ENCODE measurements around the gene ARL5C. TPM values are rescaled to one million over a fixed set of nuclear protein-coding genes. Genes with fewer than 3 reads are reported as not detected.
"Not testable (repeated sequence)": the region's sequence is repeated elsewhere in the genome, so short reads cannot be mapped to it uniquely, and the experiment has no call there.

ARL5C gene
- total RNA-seq, 1 donor: not detected

DNA sequence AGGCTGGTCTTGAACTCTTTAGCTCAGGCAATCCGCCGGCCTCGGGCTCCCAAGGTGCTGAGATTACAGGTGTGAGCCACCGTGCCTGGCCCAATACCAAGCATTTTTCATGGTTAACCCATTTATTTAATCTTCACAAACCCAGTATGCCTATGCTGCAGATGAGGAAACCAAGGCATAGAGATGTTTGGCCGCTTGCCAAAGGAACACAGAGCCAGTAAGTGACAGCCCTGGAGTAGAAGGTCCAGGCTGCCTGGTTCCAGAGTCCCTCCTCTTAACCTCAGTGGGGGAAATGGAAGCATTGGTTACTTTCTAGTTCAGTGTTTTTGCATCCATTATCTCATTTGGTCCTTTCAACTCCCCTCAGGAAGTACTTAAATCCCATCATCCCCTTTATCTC, 15.3 kb upstream of the ARL5C start:
- Histone ChIP-seq H3K4me3 (ENCODE audit: low read length) (no peak overlapping the region), H3K9me3 (ENCODE audit: low read depth, low read length) (no peaks in the 10 kb centered on the region), H3K27me3 (ENCODE audit: insufficient read depth, low read length) (no peaks in the 10 kb centered on the region), H3K4me1 (ENCODE audit: insufficient read depth, low read length) (no peaks in the 10 kb centered on the region)

DNA sequence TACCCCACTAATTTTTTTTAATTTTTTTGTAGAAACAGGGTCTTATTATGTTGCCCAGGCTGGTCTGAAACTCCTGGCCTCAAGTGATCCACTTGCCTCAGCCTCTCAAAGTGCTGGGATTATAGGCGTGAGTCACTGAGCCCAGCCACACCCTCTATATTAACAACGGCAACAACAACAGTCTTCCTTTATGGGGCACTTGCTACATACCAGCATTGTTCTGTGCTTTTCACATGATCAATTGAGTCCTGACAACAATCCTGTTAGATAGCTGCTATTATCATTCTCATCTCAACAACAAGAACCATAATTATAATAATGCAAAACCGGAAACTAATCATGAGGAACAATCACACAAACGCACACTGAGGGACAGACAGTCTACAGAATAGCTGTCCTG, 12.6 kb upstream of the ARL5C start:
- H3K9me3 ChIP-seq (ENCODE audit: low read depth, low read length): no peaks in the 10 kb centered on the region
- no peak overlapping the region for H3K4me3 ChIP-seq (ENCODE audit: low read length)
- H3K27me3 ChIP-seq (ENCODE audit: insufficient read depth, low read length): no peaks in the 10 kb centered on the region
- peaks cover 10% of the 10 kb centered on the region for H3K4me1 ChIP-seq (ENCODE audit: insufficient read depth, low read length)

DNA sequence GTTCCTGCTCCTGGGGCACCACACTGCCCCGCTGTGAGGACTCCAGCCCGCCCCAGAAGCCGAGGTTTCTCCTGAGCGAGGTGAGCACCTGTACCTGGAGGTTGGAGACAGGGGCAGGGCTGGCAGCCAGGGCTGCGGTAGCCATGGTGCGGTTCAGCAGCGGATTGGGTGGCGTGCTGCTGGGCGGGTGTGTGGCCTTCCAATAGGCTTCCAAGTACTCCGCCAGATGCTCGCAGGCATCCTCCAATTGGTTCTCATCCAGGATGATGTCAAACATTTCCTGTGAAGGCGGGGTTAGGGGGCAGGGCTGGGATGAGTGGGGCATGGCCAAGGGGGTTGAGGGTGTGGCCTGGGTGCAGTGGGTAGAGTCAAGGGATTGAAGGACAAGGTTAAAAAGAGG, 11.3 kb upstream of the ARL5C start:
- no peak overlapping the region for H3K4me3 ChIP-seq (ENCODE audit: low read length)
- H3K4me1 ChIP-seq (ENCODE audit: insufficient read depth, low read length): peaks cover 10% of the 10 kb centered on the region
- no peaks in the 10 kb centered on the region for H3K27me3 ChIP-seq (ENCODE audit: insufficient read depth, low read length)
- no peaks in the 10 kb centered on the region for H3K9me3 ChIP-seq (ENCODE audit: low read depth, low read length)

DNA sequence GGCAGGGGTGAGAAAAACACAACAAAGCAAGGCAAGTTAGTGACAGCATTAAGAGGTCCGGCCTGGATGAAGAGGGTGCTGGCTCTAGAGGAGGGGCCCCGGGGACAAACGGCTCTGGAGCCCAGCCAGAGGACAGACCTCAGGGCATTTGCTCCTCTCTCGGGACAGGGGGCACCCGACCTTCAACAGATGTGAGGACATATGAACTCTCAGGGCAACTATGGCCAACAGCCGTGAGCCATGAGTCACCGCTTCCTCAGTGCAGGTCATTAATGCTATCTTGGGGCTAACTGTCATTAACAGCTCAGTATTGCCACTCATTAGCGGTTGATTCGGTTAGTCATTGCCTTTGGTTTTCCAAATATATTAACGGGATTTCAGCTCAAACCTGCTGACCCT, 9.7 kb upstream of the ARL5C start:
- Histone ChIP-seq H3K9me3 (ENCODE audit: low read depth, low read length) (no peaks in the 10 kb centered on the region), H3K4me1 (ENCODE audit: insufficient read depth, low read length) (peaks cover 10% of the 10 kb centered on the region), H3K27me3 (ENCODE audit: insufficient read depth, low read length) (no peaks in the 10 kb centered on the region), H3K4me3 (ENCODE audit: low read length) (no peak overlapping the region)

DNA sequence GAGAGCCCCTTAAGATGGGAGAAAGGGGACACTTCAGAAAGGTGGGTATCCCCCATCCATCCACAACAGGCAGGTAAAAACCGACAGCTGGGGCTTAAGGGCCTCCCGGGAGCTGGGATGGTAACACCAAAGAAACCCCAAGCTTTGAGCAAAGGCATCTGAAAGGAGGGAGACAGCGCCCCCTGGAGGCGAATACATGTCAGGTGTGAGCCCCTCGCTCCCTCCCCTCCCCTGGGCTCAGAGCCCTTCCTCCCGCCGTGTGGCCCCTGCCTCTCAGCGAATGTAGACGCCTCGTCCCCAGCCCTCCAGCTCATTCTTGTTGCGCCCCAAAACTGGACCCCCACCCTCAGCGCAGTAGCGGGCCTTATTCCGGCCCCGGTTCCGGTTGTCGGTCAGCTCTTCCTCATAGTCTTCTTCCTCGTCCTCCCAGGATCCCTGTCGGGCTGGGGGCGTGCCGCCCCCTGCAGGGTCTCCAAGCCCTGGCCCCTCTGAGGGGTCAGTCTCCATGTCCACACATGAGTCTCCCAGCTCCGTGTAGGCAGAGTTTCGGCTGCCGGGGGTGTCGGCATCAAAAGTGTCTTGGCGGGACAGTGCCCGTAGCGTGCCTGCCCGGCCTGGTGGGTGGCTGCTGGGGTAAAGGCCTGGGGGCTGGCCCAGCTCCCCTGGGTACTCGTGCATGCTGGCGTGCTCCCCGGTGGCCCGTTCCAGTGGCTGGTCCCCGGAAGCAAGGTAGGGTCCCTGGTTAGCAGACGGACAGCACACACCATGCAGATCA, 9.1 kb upstream of the ARL5C start:
- Histone ChIP-seq H3K27me3 (ENCODE audit: insufficient read depth, low read length) (no peaks in the 10 kb centered on the region), H3K4me1 (ENCODE audit: insufficient read depth, low read length) (peaks cover 14% of the 10 kb centered on the region), H3K9me3 (ENCODE audit: low read depth, low read length) (no peaks in the 10 kb centered on the region), H3K4me3 (ENCODE audit: low read length) (no peak overlapping the region)

DNA sequence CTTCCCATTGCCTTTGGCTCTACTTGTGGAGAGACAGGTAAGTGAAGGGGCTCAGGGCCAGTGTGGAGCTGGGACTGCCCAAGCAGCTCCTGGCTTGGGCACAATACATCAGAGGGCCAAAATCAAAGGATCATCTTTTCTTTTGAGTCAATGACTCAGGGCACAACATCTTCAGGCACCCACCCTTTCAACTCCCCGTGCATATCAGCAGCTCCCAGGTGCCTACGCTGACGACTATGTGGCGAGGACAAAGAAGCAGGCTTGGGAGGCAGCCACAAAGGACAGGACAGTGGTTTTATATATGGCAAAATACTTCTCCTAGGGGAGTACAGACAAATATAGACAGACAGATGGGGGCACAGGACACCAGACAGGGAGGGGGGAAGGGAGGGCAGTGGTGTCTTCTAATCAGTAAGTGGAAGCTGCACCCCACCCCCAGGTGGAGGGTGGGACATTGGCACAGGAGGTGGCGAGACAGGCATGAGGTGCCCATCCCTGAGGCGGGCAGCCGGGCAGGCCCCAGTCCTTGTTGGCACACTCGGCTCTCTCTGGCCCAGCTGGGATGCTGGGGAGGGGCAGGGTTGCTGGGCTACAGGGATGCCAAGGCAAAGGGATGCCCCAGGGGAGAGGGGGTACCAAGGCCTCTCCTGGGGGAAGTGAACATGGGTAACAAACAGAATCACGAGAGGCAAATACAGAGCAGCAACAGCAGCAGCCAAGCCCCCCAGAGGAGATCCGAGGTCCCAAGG, 7.7 kb upstream of the ARL5C start:
- H3K4me1 ChIP-seq (ENCODE audit: insufficient read depth, low read length): peaks cover 25% of the 10 kb centered on the region
- no peaks in the 10 kb centered on the region for H3K27me3 ChIP-seq (ENCODE audit: insufficient read depth, low read length)
- H3K4me3 ChIP-seq (ENCODE audit: low read length): no peak overlapping the region
- no peaks in the 10 kb centered on the region for H3K9me3 ChIP-seq (ENCODE audit: low read depth, low read length)

DNA sequence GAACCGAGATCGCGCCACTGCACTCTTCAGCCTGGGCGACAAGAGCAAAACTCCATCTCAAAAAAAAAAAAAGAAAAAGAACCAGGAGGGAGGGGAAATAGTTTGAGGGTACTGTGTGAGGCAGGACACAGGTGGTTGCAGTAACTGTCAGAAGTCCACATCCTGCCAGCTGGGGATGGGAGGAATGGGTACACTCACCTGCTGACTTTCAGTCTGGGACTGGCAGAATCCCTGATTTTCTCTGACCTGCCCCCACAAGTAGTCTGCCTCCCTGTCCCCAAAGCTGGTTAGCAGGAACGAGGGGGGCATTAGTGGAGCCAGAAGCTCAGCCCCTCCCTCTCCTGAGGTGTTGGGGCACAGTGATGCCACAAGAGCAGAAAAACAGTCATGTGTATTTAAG, 7.1 kb upstream of the ARL5C start:
- Histone ChIP-seq H3K4me3 (ENCODE audit: low read length) (no peak overlapping the region), H3K4me1 (ENCODE audit: insufficient read depth, low read length) (peaks cover 28% of the 10 kb centered on the region), H3K27me3 (ENCODE audit: insufficient read depth, low read length) (no peaks in the 10 kb centered on the region), H3K9me3 (ENCODE audit: low read depth, low read length) (no peaks in the 10 kb centered on the region)

DNA sequence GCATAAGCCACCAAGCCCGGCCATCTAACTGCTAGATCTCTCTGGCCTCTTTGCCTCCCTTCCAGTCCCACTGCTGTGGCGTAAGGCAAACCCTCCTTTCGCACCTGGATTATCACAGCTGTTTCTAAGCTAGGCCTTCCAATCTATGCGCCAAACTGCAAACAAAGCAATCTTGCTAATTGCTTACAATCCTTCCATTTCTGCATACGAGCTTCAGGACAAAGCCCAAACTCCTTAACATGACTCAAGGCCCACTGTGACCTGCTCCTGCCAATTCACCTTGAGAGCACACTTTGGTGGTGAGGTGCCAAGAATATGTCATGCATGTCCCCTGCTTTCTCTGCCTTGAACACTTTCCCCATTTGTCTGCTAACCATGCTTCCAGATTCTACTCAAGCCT, 6.0 kb upstream of the ARL5C start:
- Histone ChIP-seq H3K4me3 (ENCODE audit: low read length) (no peak overlapping the region), H3K9me3 (ENCODE audit: low read depth, low read length) (no peaks in the 10 kb centered on the region), H3K4me1 (ENCODE audit: insufficient read depth, low read length) (peaks cover 39% of the 10 kb centered on the region), H3K27me3 (ENCODE audit: insufficient read depth, low read length) (no peaks in the 10 kb centered on the region)

DNA sequence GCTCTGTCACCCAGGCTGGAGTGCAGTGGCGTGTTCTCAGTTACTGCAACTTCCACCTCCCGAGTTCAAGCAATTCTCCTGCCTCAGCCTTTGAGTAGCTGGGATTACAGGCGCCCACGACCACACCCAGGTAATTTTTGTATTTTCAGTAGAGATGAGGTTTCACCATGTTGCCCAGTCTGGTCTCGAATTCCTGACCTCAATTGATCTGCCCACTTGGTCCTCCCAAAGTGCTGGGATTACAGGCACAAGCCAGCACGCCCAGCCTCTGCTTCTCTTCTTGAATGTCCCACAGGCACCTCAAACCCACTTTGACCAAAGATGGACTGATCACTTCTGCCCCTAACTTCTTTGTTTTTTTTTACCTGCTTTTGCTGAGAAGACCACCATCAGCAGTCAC, 4.6 kb upstream of the ARL5C start:
- H3K4me1 ChIP-seq (ENCODE audit: insufficient read depth, low read length): peaks cover 48% of the 10 kb centered on the region
- no peaks in the 10 kb centered on the region for H3K9me3 ChIP-seq (ENCODE audit: low read depth, low read length)
- no peaks in the 10 kb centered on the region for H3K27me3 ChIP-seq (ENCODE audit: insufficient read depth, low read length)
- H3K4me3 ChIP-seq (ENCODE audit: low read length): no peak overlapping the region

DNA sequence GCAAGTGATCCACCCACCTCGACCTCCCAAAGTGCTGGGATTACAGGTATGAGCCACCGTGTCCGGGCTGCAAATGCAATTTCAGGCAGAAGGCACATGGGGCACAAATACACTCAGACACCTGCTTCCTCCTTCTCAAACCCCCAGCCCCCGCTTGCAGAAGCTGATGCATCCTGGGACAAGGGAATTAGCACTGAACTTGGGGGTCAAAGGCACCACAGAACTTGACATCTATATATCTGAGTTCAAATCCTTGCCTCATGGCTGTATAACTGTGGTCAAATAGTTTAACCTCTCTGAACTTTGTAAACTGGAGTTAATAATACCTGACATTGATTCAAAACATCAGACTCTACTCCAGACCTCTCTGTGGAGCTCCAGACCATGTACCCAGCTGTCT, 4.1 kb upstream of the ARL5C start:
- H3K9me3 ChIP-seq (ENCODE audit: low read depth, low read length): no peaks in the 10 kb centered on the region
- H3K4me3 ChIP-seq (ENCODE audit: low read length): no peak overlapping the region
- peaks cover 48% of the 10 kb centered on the region for H3K4me1 ChIP-seq (ENCODE audit: insufficient read depth, low read length)
- H3K27me3 ChIP-seq (ENCODE audit: insufficient read depth, low read length): no peaks in the 10 kb centered on the region

DNA sequence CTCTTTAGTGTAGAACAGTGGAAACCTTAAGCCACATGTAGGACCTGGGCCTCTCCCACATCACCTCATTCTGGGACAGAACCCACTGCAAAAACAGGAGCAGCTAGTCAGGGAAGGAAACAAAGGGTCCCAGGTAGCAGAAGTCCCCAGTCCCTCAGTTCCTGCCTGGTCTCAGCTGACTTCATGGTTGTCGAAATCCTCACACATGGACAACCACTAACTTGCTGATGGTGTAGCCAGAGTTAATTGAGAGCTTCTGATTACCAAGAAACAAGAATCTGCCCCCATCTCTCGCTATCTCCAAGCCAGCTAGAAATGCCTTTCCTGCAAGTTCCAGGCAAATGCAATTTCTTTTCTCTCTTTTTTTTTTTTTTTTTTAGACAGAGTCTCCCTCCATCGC, 3.6 kb upstream of the ARL5C start:
- H3K9me3 ChIP-seq (ENCODE audit: low read depth, low read length): no peaks in the 10 kb centered on the region
- H3K4me3 ChIP-seq (ENCODE audit: low read length): no peak overlapping the region
- H3K27me3 ChIP-seq (ENCODE audit: insufficient read depth, low read length): no peaks in the 10 kb centered on the region
- H3K4me1 ChIP-seq (ENCODE audit: insufficient read depth, low read length): peaks cover 52% of the 10 kb centered on the region

DNA sequence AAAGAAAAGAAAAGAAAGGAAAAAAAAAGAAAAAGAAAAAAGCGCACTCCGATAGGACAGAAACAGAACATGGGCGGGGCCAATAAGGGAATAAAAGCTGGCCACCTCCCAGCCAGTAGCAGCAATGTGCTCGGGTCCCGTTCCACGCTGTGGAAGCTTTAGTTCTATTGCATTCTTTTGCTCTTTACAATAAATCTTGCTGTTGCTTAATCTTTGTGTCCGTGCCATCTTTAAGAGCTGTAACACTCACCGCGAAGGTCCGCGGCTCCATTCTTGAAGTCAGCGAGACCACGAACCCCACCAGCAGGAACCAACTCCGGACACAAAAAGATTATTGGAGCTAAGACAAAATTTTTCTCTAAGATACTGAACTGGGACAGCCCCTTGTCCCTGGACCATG, 3.1 kb upstream of the ARL5C start:
- H3K27me3 ChIP-seq (ENCODE audit: insufficient read depth, low read length): no peaks in the 10 kb centered on the region
- H3K4me1 ChIP-seq (ENCODE audit: insufficient read depth, low read length): peaks cover 54% of the 10 kb centered on the region
- no peak overlapping the region for H3K4me3 ChIP-seq (ENCODE audit: low read length)
- no peaks in the 10 kb centered on the region for H3K9me3 ChIP-seq (ENCODE audit: low read depth, low read length)

DNA sequence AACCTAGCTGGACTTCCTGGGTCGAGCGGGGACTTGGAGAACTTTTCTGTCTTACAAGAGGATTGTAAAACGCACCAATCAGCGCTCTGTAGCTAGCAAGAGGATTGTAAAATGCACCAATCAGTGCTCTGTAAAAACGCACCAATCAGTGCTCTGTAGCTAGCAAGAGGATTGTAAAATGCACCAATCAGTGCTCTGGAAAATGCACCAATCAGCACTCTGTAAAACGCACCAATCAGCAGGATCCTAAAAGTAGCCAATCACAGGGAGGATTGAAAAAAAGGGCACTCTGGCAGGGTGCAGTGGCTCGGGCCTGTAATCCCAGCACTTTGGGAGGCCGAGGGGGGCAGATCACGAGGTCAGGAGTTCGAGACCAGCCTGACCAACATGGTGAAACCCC, 2.5 kb upstream of the ARL5C start:
- not testable (repeated sequence) for H3K9me3 ChIP-seq (ENCODE audit: low read depth, low read length); H3K4me3 ChIP-seq (ENCODE audit: low read length); H3K27me3 ChIP-seq (ENCODE audit: insufficient read depth, low read length)
- peaks cover 54% of the 10 kb centered on the region for H3K4me1 ChIP-seq (ENCODE audit: insufficient read depth, low read length)

DNA sequence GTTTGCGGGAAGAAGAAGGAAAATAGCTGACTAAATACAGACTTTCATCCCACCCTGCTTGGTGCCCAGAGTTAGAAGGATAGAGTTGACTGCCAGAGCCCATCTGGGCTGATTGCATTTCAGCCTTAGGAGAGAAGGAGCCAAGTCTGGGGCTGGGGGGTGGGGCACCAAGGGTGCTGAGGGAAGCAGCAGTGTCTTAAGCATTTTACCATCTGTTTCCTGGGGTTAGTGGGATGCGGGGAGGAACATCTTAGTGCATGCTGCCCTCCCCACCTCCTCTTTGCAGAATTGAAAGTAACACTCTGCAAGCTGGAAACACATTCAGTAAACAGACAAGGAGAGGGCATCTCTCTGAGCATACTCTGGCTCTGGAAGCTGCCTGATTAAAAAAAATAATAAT, 1.5 kb upstream of the ARL5C start:
- Histone ChIP-seq H3K9me3 (ENCODE audit: low read depth, low read length) (no peaks in the 10 kb centered on the region), H3K4me1 (ENCODE audit: insufficient read depth, low read length) (peaks cover 54% of the 10 kb centered on the region), H3K27me3 (ENCODE audit: insufficient read depth, low read length) (no peaks in the 10 kb centered on the region), H3K4me3 (ENCODE audit: low read length) (no peak overlapping the region)

DNA sequence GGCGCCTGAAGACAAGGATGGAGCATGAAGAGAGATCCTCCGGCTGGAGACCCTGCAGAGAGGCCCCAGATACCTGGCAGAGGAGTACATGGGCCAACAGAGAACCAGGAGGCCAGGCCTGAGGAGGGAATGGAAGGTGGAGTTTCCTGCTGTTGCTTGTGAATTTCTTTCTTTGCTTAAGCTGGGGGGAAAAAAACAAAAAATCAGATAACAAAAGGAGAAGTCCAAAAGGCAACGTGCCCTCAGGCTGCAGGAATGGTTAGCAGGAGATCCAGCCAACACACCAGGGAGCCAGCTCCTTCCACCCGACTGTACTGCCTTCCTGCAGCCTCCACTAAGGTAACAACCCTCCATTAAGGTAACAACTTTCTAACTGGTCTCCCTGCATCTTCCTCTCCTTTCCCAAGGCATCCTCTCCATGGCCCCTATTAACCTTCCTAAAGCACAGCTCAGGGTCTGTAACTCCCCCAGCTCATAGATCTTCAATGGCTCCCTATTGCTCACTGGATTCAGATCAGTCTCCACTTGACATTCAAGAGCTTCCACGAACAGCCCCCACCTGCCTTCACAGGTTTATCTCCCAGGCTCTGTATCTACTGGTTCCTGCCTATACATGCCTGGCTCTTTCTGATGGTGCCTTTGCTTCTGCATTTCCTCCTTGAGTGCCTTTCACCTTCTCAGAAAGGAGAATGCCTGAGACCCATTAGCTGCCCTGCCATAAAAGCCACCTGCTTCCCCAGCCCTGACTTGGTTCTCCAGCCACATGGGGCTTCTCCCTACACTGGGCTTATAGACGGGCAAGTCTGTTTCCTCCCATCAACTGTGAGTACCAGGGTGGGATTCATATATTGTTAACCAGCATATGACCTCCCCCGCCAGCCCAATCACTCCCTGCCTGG, 725 bp upstream of the ARL5C start:
- peaks cover 54% of the 10 kb centered on the region for H3K4me1 ChIP-seq (ENCODE audit: insufficient read depth, low read length)
- no peaks in the 10 kb centered on the region for H3K9me3 ChIP-seq (ENCODE audit: low read depth, low read length)
- no peak overlapping the region for H3K4me3 ChIP-seq (ENCODE audit: low read length)
- no peaks in the 10 kb centered on the region for H3K27me3 ChIP-seq (ENCODE audit: insufficient read depth, low read length)

Measured in mononuclear cell (primary cell).